H9 (cell line): Measurements from ENCODE around the gene ABCC4. TPM values are rescaled to one million over a fixed set of nuclear protein-coding genes. Genes with fewer than 3 reads are reported as not detected.

ENCODE experiments used
- DNase-seq: peaks from one replicate; pipeline ENCODE4 v3.0.0-alpha.2; 2017
- H2AFZ ChIP-seq: one replicate; pipeline ENCODE4 v1.6.1; 2013; ENCODE audit warnings: mild to moderate bottlenecking, low read length, control low read depth, moderate library complexity
- H2AK5ac ChIP-seq: 2 replicates; pipeline ENCODE4 v1.6.1; 2013; ENCODE audit warnings: low read length, control low read depth, mixed read lengths; ENCODE audit not compliant: insufficient read length
- H2BK120ac ChIP-seq: one replicate; pipeline ENCODE4 v1.6.1; 2013; ENCODE audit warnings: low read depth, mild to moderate bottlenecking, low read length, control low read depth, inconsistent platforms; ENCODE audit not compliant: poor library complexity, severe bottlenecking
- H2BK12ac ChIP-seq: 2 replicates; pipeline ENCODE4 v1.6.1; 2013; ENCODE audit warnings: low read length, control low read depth, mixed read lengths, low read depth; ENCODE audit not compliant: insufficient read length
- H2BK15ac ChIP-seq: 2 replicates; pipeline ENCODE4 v1.6.1; 2013; ENCODE audit warnings: low read depth, low read length, control low read depth
- H2BK20ac ChIP-seq: one replicate; pipeline ENCODE4 v1.6.1; 2013; ENCODE audit warnings: low read depth, mild to moderate bottlenecking, low read length, control low read depth, inconsistent platforms; ENCODE audit not compliant: poor library complexity, severe bottlenecking
- H2BK5ac ChIP-seq: 2 replicates; pipeline ENCODE4 v1.6.1; 2013; ENCODE audit warnings: low read length, control low read depth, mixed read lengths; ENCODE audit not compliant: insufficient read length
- H3K14ac ChIP-seq: 2 replicates; pipeline ENCODE4 v1.6.1; 2013; ENCODE audit warnings: low read length, control low read depth; ENCODE audit not compliant: insufficient read depth
- H3K18ac ChIP-seq: 2 replicates; pipeline ENCODE4 v1.6.1; 2013; ENCODE audit warnings: low read depth, mild to moderate bottlenecking, mixed read lengths, low read length, control low read depth; ENCODE audit not compliant: insufficient read length
- H3K23ac ChIP-seq: 2 replicates; pipeline ENCODE4 v1.6.1; 2013; ENCODE audit warnings: low read length, control low read depth, mixed read lengths, low read depth; ENCODE audit not compliant: insufficient read length
- H3K23me2 ChIP-seq: 2 replicates; pipeline ENCODE4 v1.6.1; 2013; ENCODE audit warnings: low read depth, mild to moderate bottlenecking, mixed read lengths, low read length, control low read depth; ENCODE audit not compliant: insufficient read length, poor library complexity, severe bottlenecking
- H3K27ac ChIP-seq: 2 replicates; pipeline ENCODE4 v1.5.1; 2013; ENCODE audit warnings: low read length, control low read depth, mixed read lengths, low read depth; ENCODE audit not compliant: insufficient read length
- H3K27me3 ChIP-seq: 2 replicates; pipeline ENCODE4 v1.6.1; 2013; ENCODE audit warnings: low read length, control low read depth, inconsistent platforms; ENCODE audit not compliant: insufficient read depth
- H3K4ac ChIP-seq: 2 replicates; pipeline ENCODE4 v1.6.1; 2013; ENCODE audit warnings: low read depth, mild to moderate bottlenecking, control low read depth, inconsistent platforms, low read length, moderate library complexity
- H3K4me1 ChIP-seq: 2 replicates; pipeline ENCODE4 v1.6.1; 2013; ENCODE audit warnings: low read length, control low read depth, inconsistent platforms; ENCODE audit not compliant: insufficient read depth
- H3K4me2 ChIP-seq: 2 replicates; pipeline ENCODE4 v1.6.1; 2013; ENCODE audit warnings: low read length, control low read depth, mixed read lengths; ENCODE audit not compliant: insufficient read length, insufficient read depth
- H3K56ac ChIP-seq: 2 replicates; pipeline ENCODE4 v1.6.1; 2013; ENCODE audit warnings: low read depth, mild to moderate bottlenecking, mixed read lengths, low read length, control low read depth; ENCODE audit not compliant: insufficient read length
- H3K79me1 ChIP-seq: 2 replicates; pipeline ENCODE4 v1.6.1; 2013; ENCODE audit warnings: low read depth, mild to moderate bottlenecking, moderate library complexity, low read length, control low read depth, inconsistent platforms; ENCODE audit not compliant: insufficient read depth, poor library complexity, severe bottlenecking
- H3K79me2 ChIP-seq: 2 replicates; pipeline ENCODE4 v1.6.1; 2013; ENCODE audit warnings: low read length, control low read depth, inconsistent platforms; ENCODE audit not compliant: insufficient read depth
- H3K9ac ChIP-seq: 2 replicates; pipeline ENCODE4 v1.6.1; 2013; ENCODE audit warnings: low read length, control low read depth, mixed read lengths; ENCODE audit not compliant: insufficient read length; ENCODE audit errors: extremely low read depth
- H3K9me3 ChIP-seq: one replicate; pipeline ENCODE4 v1.6.1; 2013; ENCODE audit warnings: low read depth, low read length, inconsistent platforms; ENCODE audit not compliant: control insufficient read depth
- H3T11ph ChIP-seq: one replicate; pipeline ENCODE4 v1.6.1; 2013; ENCODE audit warnings: mild to moderate bottlenecking, low read length, control low read depth, inconsistent platforms
- H4K20me1 ChIP-seq: one replicate; pipeline ENCODE4 v1.6.1; 2013; ENCODE audit not compliant: control insufficient read depth, insufficient read length, insufficient read depth
- H4K5ac ChIP-seq: 2 replicates; pipeline ENCODE4 v1.6.1; 2013; ENCODE audit warnings: low read depth, mild to moderate bottlenecking, mixed read lengths, low read length, control low read depth; ENCODE audit not compliant: insufficient read length
- H4K8ac ChIP-seq: replicated peaks from 2 replicates; pipeline ENCODE4 v1.6.1; 2013; ENCODE audit warnings: low read length, control low read depth, mixed read lengths, low read depth; ENCODE audit not compliant: insufficient read length
- H4K91ac ChIP-seq: 2 replicates; pipeline ENCODE4 v1.6.1; 2013; ENCODE audit warnings: low read depth, mild to moderate bottlenecking, moderate library complexity, mixed read lengths, low read length, control low read depth; ENCODE audit not compliant: insufficient read length
- H3K27ac Mint-ChIP-seq, 3 experiments: 2 replicates in 2 of 3; 3 replicates in 1 of 3; pipeline ENCODE4 v1.8.0; 2020 to 2021; ENCODE audit warnings: mixed read lengths in 3 of 3, mild to moderate bottlenecking in 1 of 3, moderate library complexity in 1 of 3
- H3K27me3 Mint-ChIP-seq: 2 replicates; pipeline ENCODE4 v1.8.0; 2021; ENCODE audit warnings: low read depth, mild to moderate bottlenecking, moderate library complexity, mixed read lengths
- H3K36me3 Mint-ChIP-seq, 3 experiments: 2 replicates in 2 of 3; 3 replicates in 1 of 3; pipeline ENCODE4 v1.8.0; 2020 to 2021; ENCODE audit warnings: low read depth in 3 of 3, mixed read lengths in 3 of 3; ENCODE audit not compliant: insufficient read depth in 1 of 3
- H3K4me1 Mint-ChIP-seq, 2 experiments: 2 replicates each; pipeline ENCODE4 v1.8.0; 2020; ENCODE audit warnings: mixed read lengths in 2 of 2
- H3K4me3 Mint-ChIP-seq, 2 experiments: 2 replicates in 1 of 2; 3 replicates in 1 of 2; pipeline ENCODE4 v1.8.0; 2020 to 2021; ENCODE audit warnings: mild to moderate bottlenecking in 2 of 2, mixed read lengths in 2 of 2, moderate library complexity in 1 of 2
- H3K9me3 Mint-ChIP-seq, 2 experiments: 2 replicates in 1 of 2; 3 replicates in 1 of 2; pipeline ENCODE4 v1.8.0; 2020; ENCODE audit warnings: mild to moderate bottlenecking in 2 of 2, mixed read lengths in 2 of 2, moderate library complexity in 1 of 2
- WGBS: extraction: QIAGEN DNeasy Blood & Tissue Kit; methylation state at CpG from one replicate; pipeline ENCODE4 v1.1.7; 2013; ENCODE audit warnings: missing lambda C conversion rate, low lambda C conversion rate, mixed read lengths; ENCODE audit not compliant: insufficient read length; ENCODE audit errors: extremely low coverage; 5-methylcytosine and 5-hydroxymethylcytosine counted together
- total RNA-seq: library from RNA; stranded (reverse); gene quantifications from 2 replicates; pipeline ENCODE4 v1.2.1, GENCODE V29; 2021
- TF ChIP-seq, protein P1 (sequence below): fragments of 200-600 bp; sonication (generic); conservative IDR thresholded peaks from 3 replicates; pipeline ENCODE4 v1.8.0; 2021; ENCODE audit warnings: antibody characterized with exemption, mild to moderate bottlenecking

ABCC4 gene
- total RNA-seq, 1 experiment from 2014 or later: 5.9 TPM

GRCh38 chr13:95164830-95165229 lies 136.4 kb downstream of the ABCC4 start:
- Histone ChIP-seq H2AFZ (no peak overlapping the region), H4K8ac (no peak overlapping the region), H3T11ph (no peak overlapping the region), H3K9me3 (no peaks in the 10 kb centered on the region), H3K18ac (no peak overlapping the region), H4K5ac (no peak overlapping the region), H2BK15ac (no peak overlapping the region), H2BK12ac (no peak overlapping the region), H3K79me2 (no peaks in the 10 kb centered on the region), H3K9ac (no peak overlapping the region), H3K27ac (no peak overlapping the region), H2AK5ac (no peak overlapping the region), H3K56ac (no peak overlapping the region), H3K14ac (no peak overlapping the region), H4K91ac (no peak overlapping the region), H3K27me3 (no peaks in the 10 kb centered on the region), H2BK120ac (no peak overlapping the region), H2BK20ac (no peak overlapping the region), H3K4me2 (no peak overlapping the region), H4K20me1 (no peaks in the 10 kb centered on the region), H3K4me1 (no peaks in the 10 kb centered on the region), H3K4ac (no peak overlapping the region), H2BK5ac (no peak overlapping the region), H3K23me2 (no peaks in the 10 kb centered on the region), H3K23ac (no peak overlapping the region), H3K79me1 (no peaks in the 10 kb centered on the region)
- peaks cover 0 to 2% of the 10 kb centered on the region in 2 experiments; a peak in 1 of 5 replicates for H3K9me3 Mint-ChIP-seq
- no peak for DNase-seq
- peaks cover 6 to 16% (median 10%) of the 10 kb centered on the region in 3 experiments; a peak in 4 of 7 replicates for H3K36me3 Mint-ChIP-seq
- peaks cover 0 to 6% of the 10 kb centered on the region in 2 experiments; a peak in 3 of 4 replicates for H3K4me1 Mint-ChIP-seq
- TF ChIP-seq, protein P1, sequence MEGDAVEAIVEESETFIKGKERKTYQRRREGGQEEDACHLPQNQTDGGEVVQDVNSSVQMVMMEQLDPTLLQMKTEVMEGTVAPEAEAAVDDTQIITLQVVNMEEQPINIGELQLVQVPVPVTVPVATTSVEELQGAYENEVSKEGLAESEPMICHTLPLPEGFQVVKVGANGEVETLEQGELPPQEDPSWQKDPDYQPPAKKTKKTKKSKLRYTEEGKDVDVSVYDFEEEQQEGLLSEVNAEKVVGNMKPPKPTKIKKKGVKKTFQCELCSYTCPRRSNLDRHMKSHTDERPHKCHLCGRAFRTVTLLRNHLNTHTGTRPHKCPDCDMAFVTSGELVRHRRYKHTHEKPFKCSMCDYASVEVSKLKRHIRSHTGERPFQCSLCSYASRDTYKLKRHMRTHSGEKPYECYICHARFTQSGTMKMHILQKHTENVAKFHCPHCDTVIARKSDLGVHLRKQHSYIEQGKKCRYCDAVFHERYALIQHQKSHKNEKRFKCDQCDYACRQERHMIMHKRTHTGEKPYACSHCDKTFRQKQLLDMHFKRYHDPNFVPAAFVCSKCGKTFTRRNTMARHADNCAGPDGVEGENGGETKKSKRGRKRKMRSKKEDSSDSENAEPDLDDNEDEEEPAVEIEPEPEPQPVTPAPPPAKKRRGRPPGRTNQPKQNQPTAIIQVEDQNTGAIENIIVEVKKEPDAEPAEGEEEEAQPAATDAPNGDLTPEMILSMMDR: no peak
- H3K27ac Mint-ChIP-seq: no peak overlapping the region
- no peak overlapping the region for H3K4me3 Mint-ChIP-seq
- H3K27me3 Mint-ChIP-seq: no peaks in the 10 kb centered on the region
- no CpG with 5 or more reads among the region's 4 CpGs for WGBS
